GM18505 (cell line): ENCODE measurements around the gene ICA1.

Experiments used
- ATAC-seq: cut with Tn5 transposase; IDR thresholded peaks from one replicate; pipeline ENCODE4 v1.9.1; 2021; ENCODE audit not compliant: unreplicated experiment
- POLR2A ChIP-seq: IDR thresholded peaks from 4 replicates; pipeline ENCODE4 v1.6.1; 2011; ENCODE audit warnings: borderline replicate concordance; ENCODE audit not compliant: insufficient read depth, insufficient read length; ENCODE audit errors: extremely low read depth

Gene ICA1

DNA sequence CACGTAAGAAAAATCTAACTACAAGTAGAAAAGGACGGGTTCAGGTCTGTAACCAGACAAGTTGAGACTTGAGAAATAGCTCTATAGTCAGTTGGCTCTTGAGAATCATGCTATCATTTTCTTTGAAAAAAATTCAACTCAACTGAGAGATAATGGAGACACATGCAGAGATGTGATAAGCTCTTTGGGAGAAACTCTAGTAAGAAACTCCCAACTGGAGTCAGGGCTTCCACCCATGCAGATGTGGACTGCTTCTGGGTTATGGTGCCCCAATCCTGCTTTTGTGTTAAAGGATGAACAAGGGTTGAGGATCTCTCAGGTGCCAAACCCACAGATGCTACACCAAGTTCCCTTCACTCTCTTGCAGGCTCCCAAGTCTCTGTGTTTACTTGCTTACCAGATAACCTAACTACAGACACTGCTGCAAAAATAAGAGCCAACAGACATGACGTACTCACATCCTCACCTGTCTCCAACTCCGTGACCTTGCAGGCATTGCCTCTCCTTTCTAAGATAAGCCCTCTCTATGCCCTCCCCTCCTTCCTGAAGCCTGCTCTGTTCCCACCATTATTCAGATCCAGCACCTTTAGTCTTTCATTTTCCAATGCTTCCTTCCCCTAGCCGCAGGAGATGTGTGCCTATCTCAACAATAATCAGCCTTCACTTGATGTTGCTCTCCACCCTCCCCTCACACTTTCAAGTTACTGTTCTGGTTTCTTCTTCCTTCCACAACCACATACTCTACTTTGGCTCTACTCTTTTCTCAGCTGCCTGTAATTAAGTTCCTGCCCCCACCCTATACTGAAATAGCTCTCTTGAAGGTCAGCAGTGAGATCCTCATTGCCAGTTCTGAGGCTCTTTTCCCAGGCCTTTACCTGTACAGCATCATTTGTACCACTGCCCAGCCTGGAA is 130.0 kb downstream of the ICA1 start:
- TF ChIP-seq POLR2A = peak; percentile 48
- ATAC-seq = peak; percentile 45

DNA sequence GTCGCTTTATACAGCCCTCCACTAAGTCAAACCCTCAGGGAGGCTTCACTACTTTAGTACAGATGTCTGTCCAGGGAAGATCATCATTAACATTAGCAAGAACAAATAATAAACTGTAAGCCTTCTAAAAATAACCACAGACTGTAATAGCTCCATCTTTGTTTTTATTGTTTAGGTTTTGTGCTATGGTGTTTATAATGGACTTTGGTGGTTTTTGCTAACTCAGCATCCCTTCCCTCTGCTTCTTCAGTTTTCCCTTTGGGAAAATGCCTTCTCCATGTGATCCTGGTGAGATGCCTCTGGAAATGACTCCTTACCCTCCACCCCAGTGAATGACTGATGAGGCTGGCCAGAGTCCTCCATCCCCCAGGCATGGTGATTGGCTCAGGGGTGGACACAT is 131.3 kb downstream of the ICA1 start:
- no peak for ATAC-seq
- TF ChIP-seq POLR2A = no peak

DNA sequence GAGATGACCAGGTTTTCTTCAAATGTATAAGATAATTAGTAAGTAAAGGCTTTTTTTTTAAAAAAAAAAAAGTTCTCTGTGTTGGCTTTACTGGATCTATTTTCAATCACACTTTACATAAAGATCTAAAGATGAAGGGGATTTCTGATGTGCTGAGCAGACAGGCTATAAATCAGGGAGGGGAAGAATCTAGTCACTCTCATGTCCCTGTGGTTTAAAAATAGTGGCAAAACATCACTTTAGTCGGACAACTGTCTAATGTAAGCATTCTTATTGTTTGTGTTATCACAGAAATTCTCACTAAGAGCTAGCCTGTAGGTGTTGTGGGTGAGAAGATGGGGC is 132.7 kb downstream of the ICA1 start:
- TF ChIP-seq POLR2A = no peak
- ATAC-seq = no peak

DNA sequence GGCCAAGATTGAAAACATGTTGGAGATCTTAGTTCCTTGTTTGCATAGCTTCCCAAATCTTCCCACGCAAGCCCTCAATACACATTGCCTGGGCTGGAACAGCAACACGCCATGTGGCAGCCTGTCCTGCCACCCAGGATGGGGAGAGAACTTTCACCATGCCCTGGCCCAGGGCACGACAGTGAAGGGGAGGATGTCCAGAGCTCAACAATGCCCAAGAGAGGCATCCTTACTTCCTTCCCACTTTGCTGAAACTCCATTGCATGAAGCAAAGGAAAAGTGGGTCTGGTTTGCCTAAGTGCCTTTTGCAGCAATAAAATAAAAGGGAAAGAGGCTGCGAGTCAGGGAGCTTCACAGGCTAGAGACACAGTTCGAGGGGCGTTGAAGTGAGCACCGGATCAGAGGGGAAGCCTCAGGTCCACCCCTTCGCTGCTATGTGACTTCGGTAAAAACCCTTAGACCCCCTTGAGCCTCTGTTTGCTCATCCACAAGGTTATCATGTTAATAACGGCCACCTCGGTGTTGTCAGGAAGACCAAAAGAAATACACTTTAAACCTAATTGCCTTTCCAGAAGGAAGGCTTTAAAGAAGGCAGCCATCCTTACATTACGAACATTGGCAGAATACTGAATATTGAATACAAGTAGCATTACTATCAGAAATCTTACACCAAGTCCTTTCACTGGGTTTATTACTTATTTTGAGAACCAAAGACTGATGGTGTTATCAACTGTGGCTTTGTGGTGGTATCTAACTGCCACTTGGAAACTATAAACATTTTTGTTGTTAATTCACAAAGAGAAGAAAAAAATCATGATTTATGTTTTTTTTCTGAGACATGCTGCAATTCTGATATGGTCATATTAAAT is 133.3 kb downstream of the ICA1 start:
- no peak for TF ChIP-seq POLR2A
- ATAC-seq = no peak

DNA sequence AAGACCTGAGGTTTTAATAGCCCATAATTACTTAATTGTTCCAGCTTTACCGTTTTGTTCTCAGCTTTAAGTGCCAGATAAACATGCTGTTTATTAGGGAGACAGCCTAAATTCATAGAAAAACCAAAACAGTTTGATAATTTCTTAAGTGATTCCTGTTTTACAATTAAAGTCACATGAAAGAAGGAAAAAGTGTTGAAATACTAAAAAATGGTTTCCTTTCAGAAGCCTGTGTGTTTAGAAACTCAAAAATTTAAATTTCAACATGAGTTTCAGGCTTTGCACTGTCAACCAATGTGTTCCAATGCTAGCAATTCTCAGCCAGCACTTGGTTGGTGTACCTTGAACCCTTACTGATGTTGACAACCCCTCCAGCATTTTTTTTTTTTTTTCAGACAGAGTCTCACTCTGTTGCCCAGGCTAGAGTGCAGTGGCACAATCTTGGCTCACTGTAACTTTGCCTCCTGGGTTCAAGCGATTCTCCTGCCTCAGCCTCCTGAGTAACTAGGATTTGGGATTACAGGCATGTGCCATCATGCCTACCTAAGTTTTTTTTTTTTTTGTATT is 135.3 kb downstream of the ICA1 start:
- no peak for ATAC-seq
- no peak for TF ChIP-seq POLR2A

DNA sequence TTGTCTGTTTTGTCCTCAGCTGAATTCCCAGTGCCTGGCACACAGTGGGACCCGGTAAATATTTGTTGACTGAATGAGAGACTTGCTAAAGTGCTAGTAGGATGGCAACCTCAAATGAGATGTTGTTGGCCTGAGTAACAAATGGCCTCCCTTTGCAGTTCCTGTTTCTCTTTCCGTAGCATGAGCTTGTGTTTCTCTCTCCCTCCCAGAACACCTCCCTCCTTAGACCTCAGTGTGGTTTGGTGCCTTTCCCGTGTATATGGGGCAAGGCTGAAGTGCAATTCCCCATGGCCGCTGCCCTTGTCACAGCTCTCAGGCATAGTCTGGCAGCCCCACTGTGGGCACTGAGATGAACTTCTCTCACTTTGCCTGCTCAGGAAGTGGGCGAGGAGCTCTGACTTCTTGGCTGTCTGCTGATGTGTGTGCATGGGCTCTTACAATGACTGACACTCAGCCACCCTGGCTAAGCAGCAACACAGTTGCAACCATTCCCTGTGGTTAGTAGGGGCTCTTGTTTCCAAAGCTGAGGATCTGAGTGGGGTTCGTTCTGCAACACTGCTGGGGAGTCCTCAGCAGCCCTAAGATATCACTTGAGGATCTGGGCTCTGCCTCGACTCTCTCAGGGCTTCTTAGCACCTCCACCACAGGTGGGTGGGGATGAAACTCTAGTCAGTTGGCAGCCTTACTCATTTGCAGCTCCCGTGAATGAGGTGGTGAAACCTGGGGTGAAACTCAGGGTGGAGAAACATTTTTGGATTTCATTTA is 136.1 kb downstream of the ICA1 start:
- peak; percentile 74 for ATAC-seq
- TF ChIP-seq POLR2A = peak; percentile 66

DNA sequence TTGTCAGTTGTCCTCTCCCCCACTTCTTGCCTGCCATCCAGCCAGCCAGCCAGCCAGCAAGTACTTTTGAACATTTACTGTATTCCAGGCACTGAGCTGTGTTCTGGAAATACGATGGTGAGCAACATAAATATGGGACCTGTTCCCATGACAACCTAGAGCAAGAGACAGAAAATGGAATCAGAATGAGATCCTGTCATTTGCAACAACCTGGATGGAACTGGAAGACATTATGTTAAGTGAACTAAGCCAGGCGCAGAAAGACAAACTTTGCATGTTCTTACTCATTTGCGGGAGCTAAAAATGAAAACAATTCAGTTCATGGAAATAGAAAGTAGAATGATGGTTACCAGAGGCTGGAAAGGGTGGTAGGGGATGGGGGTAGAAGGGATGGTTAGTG is 140.7 kb downstream of the ICA1 start:
- no peak for ATAC-seq
- no peak for TF ChIP-seq POLR2A

DNA sequence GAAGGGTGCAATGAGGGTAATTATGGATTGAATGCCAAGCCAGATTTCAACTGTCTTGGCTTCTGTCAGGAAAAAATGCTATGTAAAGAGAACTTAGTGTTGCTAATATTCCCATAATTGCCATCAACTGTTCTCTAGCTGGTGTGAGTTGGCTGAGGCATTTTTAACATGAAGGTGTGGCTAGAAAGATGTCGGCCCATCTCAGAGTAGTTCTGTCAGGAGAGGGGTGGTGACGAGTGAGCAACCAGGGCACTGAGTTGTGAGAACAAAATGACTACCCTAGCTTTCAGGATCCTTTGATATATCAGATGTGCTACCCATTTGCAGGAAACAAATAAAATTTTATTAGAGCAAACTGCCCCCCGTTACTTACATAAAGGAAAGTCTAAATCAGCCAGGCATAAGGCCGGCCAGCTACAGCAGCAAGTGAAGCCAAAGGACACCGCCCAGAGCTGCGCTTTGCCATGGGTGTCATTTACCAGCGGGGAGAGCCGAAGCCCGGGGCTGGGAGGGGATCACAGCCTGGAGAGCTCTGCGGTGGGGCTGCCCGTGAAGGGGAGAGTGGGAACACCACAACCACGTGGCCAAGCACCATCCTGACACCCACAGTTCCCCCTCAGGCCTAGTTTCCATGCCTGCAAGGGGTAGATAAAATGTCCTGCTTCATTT is 141.4 kb downstream of the ICA1 start:
- ATAC-seq = no peak
- no peak for TF ChIP-seq POLR2A

DNA sequence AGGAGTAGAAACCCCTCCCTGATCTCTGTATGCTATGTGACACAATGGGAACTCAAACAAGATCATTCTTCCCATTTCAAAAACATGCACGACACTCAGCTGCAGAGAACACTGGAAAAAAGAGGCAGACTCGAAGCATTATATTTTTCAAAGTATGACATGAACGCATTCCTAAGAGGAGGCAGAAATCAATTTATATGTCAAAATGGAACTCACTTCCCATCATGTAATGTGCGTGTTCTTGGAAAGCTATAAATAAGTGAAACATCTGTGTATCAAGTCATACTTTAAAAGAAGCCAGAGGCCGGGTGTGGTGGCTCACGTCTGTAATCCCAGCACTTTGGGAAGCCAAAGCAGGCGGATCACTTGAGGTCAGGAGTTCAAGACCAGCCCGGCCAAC is 142.7 kb downstream of the ICA1 start:
- no peak for ATAC-seq
- no peak for TF ChIP-seq POLR2A

DNA sequence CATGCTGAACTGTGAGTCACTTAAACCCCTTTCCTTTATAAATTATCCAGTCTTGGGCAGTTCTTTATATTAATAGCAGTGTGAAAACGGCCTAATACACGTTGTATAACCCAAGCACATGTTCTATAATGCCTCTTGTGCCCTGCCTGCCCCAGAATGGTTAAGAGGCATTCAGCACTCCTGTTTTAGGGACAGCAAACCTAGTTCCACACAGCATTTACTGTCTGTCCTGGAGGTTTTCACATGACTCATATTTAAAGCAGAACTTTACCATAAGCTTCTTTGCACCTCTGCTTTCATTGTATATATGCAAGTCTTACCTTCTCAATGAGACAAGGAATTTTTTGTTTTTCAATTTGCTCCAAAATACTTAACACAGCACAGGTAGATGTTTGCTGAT is 144.8 kb downstream of the ICA1 start:
- no peak for TF ChIP-seq POLR2A
- no peak for ATAC-seq

DNA sequence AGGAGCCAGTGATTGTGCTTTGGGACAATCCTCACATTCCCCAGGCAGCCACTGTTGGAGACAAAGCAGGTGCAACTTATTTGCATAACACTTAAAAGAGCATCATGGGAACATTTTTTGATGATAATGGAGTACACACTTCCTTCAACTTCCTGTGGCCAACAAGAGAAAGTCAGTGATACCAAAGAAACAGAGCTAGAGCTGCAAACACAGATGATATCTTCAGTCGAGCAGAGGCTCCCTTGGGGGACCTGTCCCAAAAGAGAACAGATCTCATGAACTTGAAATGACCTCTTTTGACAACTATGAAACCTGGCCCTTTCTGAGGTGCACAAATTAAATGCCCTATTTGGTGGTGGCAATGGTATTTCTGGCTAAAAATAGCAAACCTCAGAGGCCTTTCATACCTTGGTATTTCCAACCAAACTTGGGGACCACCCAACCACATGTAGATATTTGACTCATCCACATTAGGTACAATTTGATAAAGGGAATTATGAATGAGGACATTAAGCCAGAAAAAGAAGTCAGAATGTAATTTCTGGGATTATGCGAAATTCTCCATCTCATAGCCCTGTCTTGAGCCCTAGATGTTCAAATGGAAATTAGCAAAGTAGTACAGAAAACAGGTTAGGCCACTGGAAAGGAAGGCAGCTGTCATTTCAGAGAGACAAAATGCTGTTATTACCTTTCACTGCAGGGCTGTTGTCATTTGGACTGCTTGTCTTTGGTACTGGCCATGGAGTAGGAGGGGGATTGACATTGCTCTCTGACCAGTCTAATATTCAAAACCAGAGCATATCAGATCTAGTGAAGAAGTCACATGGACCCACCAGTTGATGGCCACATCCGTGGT is 146.2 kb downstream of the ICA1 start:
- no peak for TF ChIP-seq POLR2A
- ATAC-seq = peak; percentile 90

DNA sequence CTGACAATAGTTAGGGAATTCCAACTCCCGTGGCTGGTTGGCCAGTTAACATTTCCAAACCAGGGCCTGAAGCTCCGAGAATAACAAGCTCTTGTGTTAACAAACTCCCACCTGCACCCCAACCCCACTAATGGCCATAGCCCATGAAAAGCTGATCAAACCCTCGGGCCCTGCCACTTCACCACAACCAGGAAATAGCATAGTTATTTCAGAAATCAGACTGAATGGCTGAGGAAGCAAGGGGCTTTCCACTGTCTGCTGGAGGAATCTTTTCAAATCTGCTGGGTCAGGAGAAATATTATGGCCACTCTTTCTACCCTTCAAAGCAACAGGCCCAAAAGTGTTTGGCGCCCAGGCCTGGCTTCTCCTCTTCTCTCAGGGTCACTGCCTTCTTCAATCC is 147.8 kb downstream of the ICA1 start:
- ATAC-seq = no peak

More for the DNA sequence above, 147.8 kb downstream of the ICA1 start:
- no peak for TF ChIP-seq POLR2A
